ENCODE measurements around the gene MMAA.

DNA sequence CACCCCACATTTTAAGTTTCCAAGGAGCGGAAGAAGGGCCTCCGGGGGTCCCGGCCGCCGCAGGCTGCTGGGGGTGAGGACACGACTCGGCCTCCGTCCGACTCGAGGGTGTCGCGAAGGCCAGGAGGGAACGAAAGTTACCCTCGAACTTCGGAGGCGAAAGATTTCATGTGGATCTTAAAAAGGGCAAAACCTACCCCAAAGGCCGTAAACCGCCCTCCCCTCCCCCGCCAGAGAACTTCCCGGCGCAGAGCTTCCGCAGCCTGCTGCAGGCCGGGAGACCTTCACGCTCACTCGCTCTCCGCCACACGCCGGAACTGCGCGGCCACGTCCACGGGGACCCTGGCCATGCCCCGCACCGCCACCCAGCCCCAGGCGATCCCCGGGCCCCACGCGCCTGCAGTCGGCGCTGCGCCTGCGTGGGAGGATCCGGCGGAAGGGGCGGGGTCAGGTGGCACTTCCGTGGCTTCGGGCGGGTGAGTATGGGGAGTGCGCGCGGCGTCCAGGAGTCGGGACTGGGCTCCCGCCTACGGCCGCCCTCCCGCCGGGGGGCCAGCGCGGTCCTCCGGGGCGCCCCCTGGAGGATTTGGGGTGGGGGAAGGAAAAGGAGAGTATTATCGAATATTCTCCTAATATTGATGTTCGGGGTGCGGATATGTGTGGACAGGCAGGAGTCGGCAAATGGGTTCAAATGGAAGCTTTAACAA is at the start of gene MMAA:
- TF ChIP-seq, protein P1, sequence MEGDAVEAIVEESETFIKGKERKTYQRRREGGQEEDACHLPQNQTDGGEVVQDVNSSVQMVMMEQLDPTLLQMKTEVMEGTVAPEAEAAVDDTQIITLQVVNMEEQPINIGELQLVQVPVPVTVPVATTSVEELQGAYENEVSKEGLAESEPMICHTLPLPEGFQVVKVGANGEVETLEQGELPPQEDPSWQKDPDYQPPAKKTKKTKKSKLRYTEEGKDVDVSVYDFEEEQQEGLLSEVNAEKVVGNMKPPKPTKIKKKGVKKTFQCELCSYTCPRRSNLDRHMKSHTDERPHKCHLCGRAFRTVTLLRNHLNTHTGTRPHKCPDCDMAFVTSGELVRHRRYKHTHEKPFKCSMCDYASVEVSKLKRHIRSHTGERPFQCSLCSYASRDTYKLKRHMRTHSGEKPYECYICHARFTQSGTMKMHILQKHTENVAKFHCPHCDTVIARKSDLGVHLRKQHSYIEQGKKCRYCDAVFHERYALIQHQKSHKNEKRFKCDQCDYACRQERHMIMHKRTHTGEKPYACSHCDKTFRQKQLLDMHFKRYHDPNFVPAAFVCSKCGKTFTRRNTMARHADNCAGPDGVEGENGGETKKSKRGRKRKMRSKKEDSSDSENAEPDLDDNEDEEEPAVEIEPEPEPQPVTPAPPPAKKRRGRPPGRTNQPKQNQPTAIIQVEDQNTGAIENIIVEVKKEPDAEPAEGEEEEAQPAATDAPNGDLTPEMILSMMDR (IDR thresholded peaks at IDR 0.05): peak; percentile 43 to 79 (median 66)
- peak; percentile 98 to 99 for TF ChIP-seq POLR2AphosphoS5 (IDR thresholded peaks at IDR 0.05)
- peak in 1 of 4 donors; percentile 51 for TF ChIP-seq EP300 (IDR thresholded peaks at IDR 0.05)
